ENCODE measurements around the gene IL19. TPM values are rescaled to one million over a fixed set of nuclear protein-coding genes. Genes with fewer than 3 reads are reported as not detected.
A peak's percentile ranks its signal among the peaks of the same experiment; 100 is the strongest.

The IL19 gene
- polyA plus RNA-seq, 1 experiment = 0.07 TPM

GRCh38 chr1:206739411-206740076, 31.0 kb upstream of the IL19 start:
- ChIA-PET CTCF (interaction anchor here (0.6 to 1.7 kb wide), 8 partner anchors 14 to 243 kb away, joined by 3 to 18 read pairs (median 4); no protein-coding TSS in a partner anchor), POLR2A (no interaction called here)
- Histone ChIP-seq H3K9me3 (ENCODE audit: control insufficient read depth, insufficient read depth, low read length) (no peaks in the 10 kb centered on the region), H3K27me3 (ENCODE audit: control insufficient read depth, insufficient read depth, low read length) (no peaks in the 10 kb centered on the region), H3K4me3 (ENCODE audit: low read depth, low read length) (no peak overlapping the region), H3K27ac (ENCODE audit: low read depth, low read length) (peak overlapping the region; percentile 21)
- TF ChIP-seq, protein P1, sequence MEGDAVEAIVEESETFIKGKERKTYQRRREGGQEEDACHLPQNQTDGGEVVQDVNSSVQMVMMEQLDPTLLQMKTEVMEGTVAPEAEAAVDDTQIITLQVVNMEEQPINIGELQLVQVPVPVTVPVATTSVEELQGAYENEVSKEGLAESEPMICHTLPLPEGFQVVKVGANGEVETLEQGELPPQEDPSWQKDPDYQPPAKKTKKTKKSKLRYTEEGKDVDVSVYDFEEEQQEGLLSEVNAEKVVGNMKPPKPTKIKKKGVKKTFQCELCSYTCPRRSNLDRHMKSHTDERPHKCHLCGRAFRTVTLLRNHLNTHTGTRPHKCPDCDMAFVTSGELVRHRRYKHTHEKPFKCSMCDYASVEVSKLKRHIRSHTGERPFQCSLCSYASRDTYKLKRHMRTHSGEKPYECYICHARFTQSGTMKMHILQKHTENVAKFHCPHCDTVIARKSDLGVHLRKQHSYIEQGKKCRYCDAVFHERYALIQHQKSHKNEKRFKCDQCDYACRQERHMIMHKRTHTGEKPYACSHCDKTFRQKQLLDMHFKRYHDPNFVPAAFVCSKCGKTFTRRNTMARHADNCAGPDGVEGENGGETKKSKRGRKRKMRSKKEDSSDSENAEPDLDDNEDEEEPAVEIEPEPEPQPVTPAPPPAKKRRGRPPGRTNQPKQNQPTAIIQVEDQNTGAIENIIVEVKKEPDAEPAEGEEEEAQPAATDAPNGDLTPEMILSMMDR (IDR thresholded peaks at IDR 0.05; ENCODE audit: low read depth, low read length) = no peak
- no peak for DNase-seq (ENCODE audit: low read depth, low spot score)

DNA sequence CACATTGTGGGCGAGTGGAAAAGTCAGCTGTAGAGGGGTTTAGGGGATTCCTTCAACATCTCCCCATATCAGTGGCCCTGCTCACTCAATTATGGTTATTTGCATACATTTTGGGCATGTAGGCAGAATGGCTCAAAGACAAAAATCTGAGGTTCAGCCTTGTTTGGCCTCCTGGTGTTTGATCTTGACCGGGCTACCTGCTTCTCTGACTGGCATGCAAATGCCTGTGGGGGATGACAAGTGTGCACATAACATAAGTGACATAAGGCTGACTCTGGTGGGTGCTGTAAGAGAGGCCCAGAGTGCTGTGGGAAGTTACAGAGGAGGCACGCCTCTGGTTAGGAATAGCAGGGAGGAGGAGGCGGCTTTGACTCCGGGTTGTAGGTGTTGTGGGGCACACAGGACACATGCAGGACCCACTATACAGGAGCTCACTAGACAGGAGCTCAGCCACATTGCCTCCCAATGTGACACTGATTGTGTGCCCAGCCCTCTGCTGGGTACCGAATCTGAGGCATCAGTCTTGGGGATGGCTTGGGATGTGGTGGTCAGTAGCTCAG, 29.4 kb upstream of the IL19 start:
- no peak overlapping the region for H3K4me3 ChIP-seq (ENCODE audit: low read depth, low read length)
- POLR2A ChIA-PET = no interaction called here
- no peak overlapping the region for H3K27ac ChIP-seq (ENCODE audit: low read depth, low read length)
- TF ChIP-seq, protein P1 (IDR thresholded peaks at IDR 0.05; ENCODE audit: low read depth, low read length) = no peak
- CTCF ChIA-PET = interaction anchor here (0.8 to 2.9 kb wide), 3 partner anchors 14 to 171 kb away, joined by 3 to 15 read pairs (median 5); no protein-coding TSS in a partner anchor
- H3K27me3 ChIP-seq (ENCODE audit: control insufficient read depth, insufficient read depth, low read length) = no peaks in the 10 kb centered on the region
- no peaks in the 10 kb centered on the region for H3K9me3 ChIP-seq (ENCODE audit: control insufficient read depth, insufficient read depth, low read length)
- DNase-seq (ENCODE audit: low read depth, low spot score) = no peak

- Histone ChIP-seq H3K4me3 (ENCODE audit: low read depth, low read length) (no peak overlapping the region), H3K9me3 (ENCODE audit: control insufficient read depth, insufficient read depth, low read length) (no peaks in the 10 kb centered on the region), H3K27me3 (ENCODE audit: control insufficient read depth, insufficient read depth, low read length) (no peaks in the 10 kb centered on the region), H3K27ac (ENCODE audit: low read depth, low read length) (no peak overlapping the region)
- DNase-seq (ENCODE audit: low read depth, low spot score) = no peak
- ChIA-PET CTCF (interaction anchor here (0.6 to 2.9 kb wide), 3 partner anchors 21 to 169 kb away, joined by 4 to 15 read pairs (median 4); partner anchors contain the start of gene IL20), POLR2A (no interaction called here)
- TF ChIP-seq, protein P1 (IDR thresholded peaks at IDR 0.05; ENCODE audit: low read depth, low read length) = no peak
These were observed 27.7 kb upstream of the IL19 start for GRCh38 chr1:206742719-206743383.

DNA sequence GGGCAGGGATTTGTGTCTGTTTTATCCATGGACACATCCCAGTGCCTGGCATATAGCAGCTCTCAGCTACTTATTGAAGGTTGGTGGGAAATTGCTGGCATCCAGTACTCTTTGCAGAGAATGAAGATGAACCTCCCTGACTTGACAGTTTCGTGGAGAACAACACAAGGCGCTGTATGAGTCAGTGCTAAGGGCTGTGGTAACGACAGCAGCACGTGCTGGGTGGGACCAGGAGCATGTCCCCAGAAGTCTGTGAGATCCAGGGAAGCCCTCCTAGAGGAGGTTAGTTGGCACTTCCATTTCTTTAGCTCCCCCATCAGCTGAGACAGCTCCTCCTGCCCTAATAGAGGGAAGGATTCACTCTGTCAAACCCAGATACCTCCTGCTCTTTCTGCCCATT, 25.9 kb upstream of the IL19 start:
- no peak for DNase-seq (ENCODE audit: low read depth, low spot score)
- H3K4me3 ChIP-seq (ENCODE audit: low read depth, low read length) = no peak overlapping the region
- TF ChIP-seq, protein P1 (IDR thresholded peaks at IDR 0.05; ENCODE audit: low read depth, low read length) = no peak
- CTCF ChIA-PET = interaction anchor here (0.7 to 1.8 kb wide), 6 partner anchors 8 to 167 kb away, joined by 3 to 7 read pairs (median 4); partner anchors contain the start of gene IL20
- H3K27ac ChIP-seq (ENCODE audit: low read depth, low read length) = no peak overlapping the region
- no peaks in the 10 kb centered on the region for H3K27me3 ChIP-seq (ENCODE audit: control insufficient read depth, insufficient read depth, low read length)
- POLR2A ChIA-PET = interaction anchor here (1.2 kb wide), 1 partner anchor 21 kb away, joined by 3 read pairs; no protein-coding TSS in a partner anchor
- H3K9me3 ChIP-seq (ENCODE audit: control insufficient read depth, insufficient read depth, low read length) = no peaks in the 10 kb centered on the region
